CD4-positive, alpha-beta T cell (primary cell): ENCODE results near the gene FEZF2. TPM values are rescaled to one million over a fixed set of nuclear protein-coding genes. Genes with fewer than 3 reads are reported as not detected.

Experiments used
- ATAC-seq: fragments of 200-7000 bp; cut with Tn5 transposase; one replicate; pipeline ENCODE4 v1.10.0; 2022; ENCODE audit warnings: mild to moderate bottlenecking; ENCODE audit not compliant: poor library complexity
- CTCF ChIA-PET: fragments of 350-600 bp; sonication (Branson Sonifier 250); formaldehyde crosslinking; loops from one replicate; lab custom pipeline; 2021; ENCODE audit warnings: antibody characterized with exemption, inconsistent platforms; lab: Charles Lee
- POLR2A ChIA-PET: fragments of 350-600 bp; sonication (Branson Sonifier 250); formaldehyde crosslinking; loops from one replicate; lab custom pipeline; 2021; ENCODE audit warnings: antibody characterized with exemption, inconsistent platforms; lab: Charles Lee
- DNase-seq, 14 experiments: peaks; one replicate each; pipeline ENCODE4 v3.0.0-alpha.2; 2013 to 2020; ENCODE audit warnings: mixed read lengths in 2 of 14
- H3K27ac ChIP-seq, 2 donors: one replicate each; pipeline versions ENCODE4 v1.5.1 to v1.7.0; 2013; ENCODE audit warnings: low read length in 2 of 2, low read depth in 1 of 2, mild to moderate bottlenecking in 1 of 2
- H3K27me3 ChIP-seq, 2 experiments: 1 replicate in 1 of 2; 2 replicates in 1 of 2; pipeline versions ENCODE4 v1.6.1 to v1.7.0; 2013; ENCODE audit warnings: low read length in 2 of 2, control low read depth in 1 of 2, mild to moderate bottlenecking in 1 of 2, moderate library complexity in 1 of 2; ENCODE audit not compliant: insufficient read depth in 2 of 2, control insufficient read depth in 1 of 2
- H3K36me3 ChIP-seq: one replicate; pipeline ENCODE4 v1.6.1; 2013; ENCODE audit warnings: low read length, control low read depth; ENCODE audit not compliant: insufficient read depth
- H3K4me1 ChIP-seq: one replicate; pipeline ENCODE4 v1.6.1; 2013; ENCODE audit warnings: low read length, control low read depth; ENCODE audit not compliant: insufficient read depth
- H3K4me3 ChIP-seq: one replicate; pipeline ENCODE4 v1.5.1; 2013; ENCODE audit warnings: mild to moderate bottlenecking, low read length, moderate library complexity
- H3K9me3 ChIP-seq, 2 experiments: 1 replicate in 1 of 2; 2 replicates in 1 of 2; pipeline versions ENCODE4 v1.6.1 to v1.7.0; 2013; ENCODE audit warnings: low read length in 2 of 2, mild to moderate bottlenecking in 2 of 2, control low read depth in 1 of 2, moderate library complexity in 1 of 2; ENCODE audit not compliant: control insufficient read depth in 1 of 2, insufficient read depth in 1 of 2
- H3K27ac Mint-ChIP-seq: one replicate; pipeline ENCODE4 v1.8.0; 2020; ENCODE audit warnings: mixed read lengths
- H3K27me3 Mint-ChIP-seq: one replicate; pipeline ENCODE4 v1.8.0; 2021; ENCODE audit warnings: mixed read lengths
- H3K36me3 Mint-ChIP-seq: one replicate; pipeline ENCODE4 v1.8.0; 2021; ENCODE audit warnings: low read depth, mixed read lengths
- H3K4me1 Mint-ChIP-seq: one replicate; pipeline ENCODE4 v1.8.0; 2021; ENCODE audit warnings: low read depth, mixed read lengths
- H3K4me3 Mint-ChIP-seq: one replicate; pipeline ENCODE4 v1.8.0; 2020; ENCODE audit warnings: mild to moderate bottlenecking, mixed read lengths
- H3K9me3 Mint-ChIP-seq: one replicate; pipeline ENCODE4 v1.8.0; 2020; ENCODE audit warnings: mixed read lengths
- intact Hi-C, 2 experiments: fragments of 100-400 bp; cut with DNase I in 1 of 2; cut with micrococcal nuclease in 1 of 2; formaldehyde crosslinking; loops; one replicate each; pipeline versions ENCODE4 v1.15.1 to v1.9.0; 2023 to 2025; cut with DNase I, micrococcal nuclease
- total RNA-seq, 174 experiments: library from RNA in 2 of 174; stranded (reverse) in 2 of 174; gene quantifications; one replicate each; pipeline ENCODE4 v1.2.3 and lab custom pipeline; 2021 to 2026
- TF ChIP-seq, protein P1 (sequence below): fragments of 200-600 bp; IDR thresholded peaks from one replicate; pipeline ENCODE4 v1.8.0; 2022; ENCODE audit warnings: antibody characterized with exemption, mild to moderate bottlenecking

FEZF2 gene
- total RNA-seq, 2 experiments from 2014 or later, result not detected

- H3K4me3 Mint-ChIP-seq, result no peak overlapping the region
- no peaks in the 10 kb centered on the region for H3K4me1 Mint-ChIP-seq
- no peak overlapping the region for H3K4me3 ChIP-seq
- H3K36me3 Mint-ChIP-seq, result no peaks in the 10 kb centered on the region
- CTCF ChIA-PET, result no interaction called here
- ATAC-seq (no peak), DNase-seq (no peak)
- peaks cover 4 to 48% of the 10 kb centered on the region in 2 experiments for H3K9me3 ChIP-seq
- H3K27ac Mint-ChIP-seq, result no peak overlapping the region
- peaks cover 77% of the 10 kb centered on the region for H3K27me3 Mint-ChIP-seq
- H3K9me3 Mint-ChIP-seq, result no peaks in the 10 kb centered on the region
- H3K36me3 ChIP-seq, result no peaks in the 10 kb centered on the region
- POLR2A ChIA-PET, result no interaction called here
- TF ChIP-seq, protein P1, sequence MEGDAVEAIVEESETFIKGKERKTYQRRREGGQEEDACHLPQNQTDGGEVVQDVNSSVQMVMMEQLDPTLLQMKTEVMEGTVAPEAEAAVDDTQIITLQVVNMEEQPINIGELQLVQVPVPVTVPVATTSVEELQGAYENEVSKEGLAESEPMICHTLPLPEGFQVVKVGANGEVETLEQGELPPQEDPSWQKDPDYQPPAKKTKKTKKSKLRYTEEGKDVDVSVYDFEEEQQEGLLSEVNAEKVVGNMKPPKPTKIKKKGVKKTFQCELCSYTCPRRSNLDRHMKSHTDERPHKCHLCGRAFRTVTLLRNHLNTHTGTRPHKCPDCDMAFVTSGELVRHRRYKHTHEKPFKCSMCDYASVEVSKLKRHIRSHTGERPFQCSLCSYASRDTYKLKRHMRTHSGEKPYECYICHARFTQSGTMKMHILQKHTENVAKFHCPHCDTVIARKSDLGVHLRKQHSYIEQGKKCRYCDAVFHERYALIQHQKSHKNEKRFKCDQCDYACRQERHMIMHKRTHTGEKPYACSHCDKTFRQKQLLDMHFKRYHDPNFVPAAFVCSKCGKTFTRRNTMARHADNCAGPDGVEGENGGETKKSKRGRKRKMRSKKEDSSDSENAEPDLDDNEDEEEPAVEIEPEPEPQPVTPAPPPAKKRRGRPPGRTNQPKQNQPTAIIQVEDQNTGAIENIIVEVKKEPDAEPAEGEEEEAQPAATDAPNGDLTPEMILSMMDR, result no peak
- peaks cover 2% of the 10 kb centered on the region for H3K4me1 ChIP-seq
- H3K27ac ChIP-seq, result no peak overlapping the region
- intact Hi-C loops, result no loop called here
- peaks cover 46 to 57% of the 10 kb centered on the region in 2 experiments for H3K27me3 ChIP-seq
Observed at GRCh38 chr3:62368290-62368704, 5.1 kb downstream of the FEZF2 start.

DNA sequence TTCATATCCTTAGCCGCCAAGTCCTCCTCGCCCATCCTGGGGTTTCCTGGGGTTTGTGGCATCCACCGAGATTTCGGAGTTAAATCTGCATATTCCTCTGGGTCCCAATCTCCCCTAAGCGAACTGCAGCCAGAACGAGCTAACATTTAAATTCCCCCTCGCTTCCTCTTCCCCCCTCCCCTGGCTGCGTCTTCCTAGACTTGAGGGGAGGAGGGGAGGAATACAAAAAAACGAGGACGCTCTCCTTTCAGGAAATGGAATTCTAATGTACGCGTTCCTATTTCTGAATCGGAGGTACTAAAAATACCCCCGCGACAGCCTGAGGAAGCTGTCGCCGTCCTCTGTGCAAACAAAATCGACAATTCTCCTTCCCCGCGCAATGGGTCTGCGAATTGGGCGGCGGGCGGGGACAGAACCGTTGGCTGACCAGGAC is 5.6 kb downstream of the FEZF2 start:
- Mint-ChIP-seq H3K27me3 (peaks cover 77% of the 10 kb centered on the region), H3K36me3 (no peaks in the 10 kb centered on the region), H3K4me3 (no peak overlapping the region), H3K9me3 (no peaks in the 10 kb centered on the region), H3K27ac (no peak overlapping the region), H3K4me1 (no peaks in the 10 kb centered on the region)
- CTCF ChIA-PET, result no interaction called here
- DNase-seq (no peak), ATAC-seq (no peak)
- intact Hi-C loops, result no loop called here
- no peak overlapping the region for H3K27ac ChIP-seq
- no peaks in the 10 kb centered on the region for H3K36me3 ChIP-seq
- H3K27me3 ChIP-seq, result peaks cover 46 to 52% of the 10 kb centered on the region in 2 experiments
- TF ChIP-seq, protein P1, result no peak
- POLR2A ChIA-PET, result no interaction called here
- H3K4me3 ChIP-seq, result no peak overlapping the region
- H3K9me3 ChIP-seq, result peaks cover 4 to 47% of the 10 kb centered on the region in 2 experiments
- no peaks in the 10 kb centered on the region for H3K4me1 ChIP-seq

DNA sequence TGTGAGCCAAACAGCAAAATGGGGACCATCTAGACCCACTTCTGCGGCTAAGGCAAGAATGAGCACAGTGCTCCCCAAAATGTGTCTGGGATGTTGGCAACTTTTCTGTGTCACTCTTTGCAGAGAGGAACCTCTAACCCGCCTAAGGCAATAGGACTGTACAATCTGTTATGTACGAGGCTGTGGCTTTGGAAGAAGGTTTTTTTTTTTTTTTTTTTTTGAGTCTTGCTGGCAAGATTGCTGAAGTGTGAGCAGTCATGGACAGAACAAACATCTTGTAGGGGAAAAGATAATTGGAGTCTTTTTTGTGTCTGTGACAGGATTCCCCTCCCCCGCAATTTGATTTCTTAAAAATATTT is 7.2 kb downstream of the FEZF2 start:
- Histone ChIP-seq H3K9me3 (peaks cover 4 to 36% of the 10 kb centered on the region in 2 experiments), H3K27me3 (peaks cover 36 to 47% of the 10 kb centered on the region in 2 experiments), H3K27ac (no peak overlapping the region), H3K36me3 (no peaks in the 10 kb centered on the region), H3K4me3 (no peak overlapping the region), H3K4me1 (no peaks in the 10 kb centered on the region)
- intact Hi-C loops, result no loop called here
- no peaks in the 10 kb centered on the region for H3K4me1 Mint-ChIP-seq
- no peak overlapping the region for H3K4me3 Mint-ChIP-seq
- DNase-seq, result no peak
- ChIA-PET CTCF (no interaction called here), POLR2A (no interaction called here)
- ATAC-seq, result no peak
- H3K27ac Mint-ChIP-seq, result no peak overlapping the region
- H3K9me3 Mint-ChIP-seq, result peaks cover 2% of the 10 kb centered on the region
- H3K36me3 Mint-ChIP-seq, result no peaks in the 10 kb centered on the region
- TF ChIP-seq, protein P1, result no peak
- peaks cover 80% of the 10 kb centered on the region for H3K27me3 Mint-ChIP-seq
